ENCODE measurements around the gene NRARP.
A peak's percentile ranks its signal among the peaks of the same experiment; 100 is the strongest.

Gene NRARP

GRCh38 chr9:137254624-137255447 lies 47.2 kb downstream of the NRARP start, which contains the start of gene NELFB:
TSS of gene NELFB (plus strand) at chr9:137255327.
- Histone ChIP-seq H3K27me3 (ENCODE audit: insufficient read depth, low read length) (peaks cover 11% of the 10 kb centered on the region; the same call in 1 of the 2 replicates), H3K4me1 (ENCODE audit: insufficient read depth, low read length) (peaks cover 3% of the 10 kb centered on the region; the same call in 1 of the 2 replicates), H3K9me3 (ENCODE audit: insufficient read depth, low read depth, low read length) (no peaks in the 10 kb centered on the region), H3K4me3 (ENCODE audit: low read length) (peak within 1 kb of the TSS; percentile 93), H3K36me3 (ENCODE audit: insufficient read depth, low read depth, low read length) (peaks cover 27% of the 10 kb centered on the region), H3K9ac (ENCODE audit: low read depth, low read length) (peak within 1 kb of the TSS; percentile 89), H3K27ac (ENCODE audit: low read length) (peak within 1 kb of the TSS; percentile 29)

GRCh38 chr9:137253717-137254623 lies 48.1 kb downstream of the NRARP start:
- Histone ChIP-seq H3K27ac (ENCODE audit: low read length) (no peak overlapping the region), H3K36me3 (ENCODE audit: insufficient read depth, low read depth, low read length) (peaks cover 23% of the 10 kb centered on the region), H3K27me3 (ENCODE audit: insufficient read depth, low read length) (peaks cover 11% of the 10 kb centered on the region; the same call in 1 of the 2 replicates), H3K9ac (ENCODE audit: low read depth, low read length) (peak overlapping the region; percentile 86; the same call in 1 of the 2 replicates), H3K4me3 (ENCODE audit: low read length) (peak overlapping the region; percentile 90), H3K9me3 (ENCODE audit: insufficient read depth, low read depth, low read length) (no peaks in the 10 kb centered on the region), H3K4me1 (ENCODE audit: insufficient read depth, low read length) (peaks cover 3% of the 10 kb centered on the region; the same call in 1 of the 2 replicates)

- no peak overlapping the region for H3K27ac ChIP-seq (ENCODE audit: low read length)
- H3K9me3 ChIP-seq (ENCODE audit: insufficient read depth, low read depth, low read length): no peaks in the 10 kb centered on the region
- peaks cover 12% of the 10 kb centered on the region for H3K36me3 ChIP-seq (ENCODE audit: insufficient read depth, low read depth, low read length)
- H3K27me3 ChIP-seq (ENCODE audit: insufficient read depth, low read length): peaks cover 11% of the 10 kb centered on the region; the same call in 1 of the 2 replicates
- peaks cover 3% of the 10 kb centered on the region; the same call in 1 of the 2 replicates for H3K4me1 ChIP-seq (ENCODE audit: insufficient read depth, low read length)
- H3K9ac ChIP-seq (ENCODE audit: low read depth, low read length): no peak overlapping the region
- no peak overlapping the region for H3K4me3 ChIP-seq (ENCODE audit: low read length)
Measured at GRCh38 chr9:137252555-137253506, 49.2 kb downstream of the NRARP start.

- H3K9ac ChIP-seq (ENCODE audit: low read depth, low read length): no peak overlapping the region
- peaks cover 11% of the 10 kb centered on the region; the same call in 1 of the 2 replicates for H3K27me3 ChIP-seq (ENCODE audit: insufficient read depth, low read length)
- peaks cover 5% of the 10 kb centered on the region for H3K36me3 ChIP-seq (ENCODE audit: insufficient read depth, low read depth, low read length)
- no peak overlapping the region for H3K4me3 ChIP-seq (ENCODE audit: low read length)
- no peaks in the 10 kb centered on the region for H3K9me3 ChIP-seq (ENCODE audit: insufficient read depth, low read depth, low read length)
- H3K4me1 ChIP-seq (ENCODE audit: insufficient read depth, low read length): peaks cover 3% of the 10 kb centered on the region; the same call in 1 of the 2 replicates
- no peak overlapping the region for H3K27ac ChIP-seq (ENCODE audit: low read length)
Measured at GRCh38 chr9:137251490-137252268, 50.4 kb downstream of the NRARP start.

GRCh38 chr9:137251194-137251461 lies 50.9 kb downstream of the NRARP start, which contains the start of gene STPG3:
TSS of gene STPG3 (plus strand) at chr9:137251286. CDS start at chr9:137251287, 1 bp downstream.
- Histone ChIP-seq H3K27me3 (ENCODE audit: insufficient read depth, low read length) (peaks cover 11% of the 10 kb centered on the region; the same call in 1 of the 2 replicates), H3K4me3 (ENCODE audit: low read length) (no peak within 1 kb of the TSS), H3K27ac (ENCODE audit: low read length) (no peak within 1 kb of the TSS), H3K36me3 (ENCODE audit: insufficient read depth, low read depth, low read length) (no peaks in the 10 kb centered on the region), H3K9ac (ENCODE audit: low read depth, low read length) (no peak within 1 kb of the TSS), H3K9me3 (ENCODE audit: insufficient read depth, low read depth, low read length) (no peaks in the 10 kb centered on the region), H3K4me1 (ENCODE audit: insufficient read depth, low read length) (peaks cover 3% of the 10 kb centered on the region; the same call in 1 of the 2 replicates)

GRCh38 chr9:137250329-137251193 lies 51.5 kb downstream of the NRARP start:
- Histone ChIP-seq H3K4me3 (ENCODE audit: low read length) (no peak overlapping the region), H3K9me3 (ENCODE audit: insufficient read depth, low read depth, low read length) (no peaks in the 10 kb centered on the region), H3K9ac (ENCODE audit: low read depth, low read length) (no peak overlapping the region), H3K36me3 (ENCODE audit: insufficient read depth, low read depth, low read length) (no peaks in the 10 kb centered on the region), H3K27me3 (ENCODE audit: insufficient read depth, low read length) (peaks cover 11% of the 10 kb centered on the region; the same call in 1 of the 2 replicates), H3K4me1 (ENCODE audit: insufficient read depth, low read length) (peaks cover 3% of the 10 kb centered on the region; the same call in 1 of the 2 replicates), H3K27ac (ENCODE audit: low read length) (no peak overlapping the region)

Data from iPS-20b (cell line).